ENCODE data around the gene HAUS8.
"Not testable (repeated sequence)": the region's sequence is repeated elsewhere in the genome, so short reads cannot be mapped to it uniquely, and the experiment has no call there.

HAUS8 gene

GRCh38 chr19:17037184-17037583, 38.1 kb downstream of the HAUS8 start:
- in situ Hi-C loops (cut with MboI; ENCODE audit: low sequenced_read_pairs): no loop called here

- in situ Hi-C loops (cut with MboI; ENCODE audit: low sequenced_read_pairs): no loop called here
These were observed 38.6 kb downstream of the HAUS8 start for GRCh38 chr19:17036640-17037039.

- in situ Hi-C loops (cut with MboI; ENCODE audit: low sequenced_read_pairs): no loop called here
These were observed 39.3 kb downstream of the HAUS8 start for GRCh38 chr19:17035842-17036424.

DNA sequence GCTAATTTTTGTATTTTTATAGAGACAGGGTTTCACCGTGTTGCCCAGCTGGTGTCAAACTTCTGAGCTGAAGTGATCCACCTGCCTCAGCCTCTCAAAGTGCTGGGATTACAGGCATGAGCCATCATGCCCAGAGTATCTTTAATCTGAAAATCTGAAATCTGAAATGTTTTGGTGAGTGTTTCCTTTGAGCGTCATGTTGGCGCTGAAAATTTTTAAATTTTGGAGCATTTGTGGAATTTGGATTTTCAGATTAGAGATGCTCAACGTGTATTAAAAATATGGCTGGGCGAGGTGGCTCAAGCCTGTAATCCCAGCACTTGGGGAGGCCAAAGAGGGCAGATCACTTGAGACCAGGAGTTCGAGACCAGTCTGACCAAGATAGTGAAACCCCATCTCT, 43.5 kb downstream of the HAUS8 start:
- in situ Hi-C loops (cut with MboI; ENCODE audit: low sequenced_read_pairs): no loop called here

DNA sequence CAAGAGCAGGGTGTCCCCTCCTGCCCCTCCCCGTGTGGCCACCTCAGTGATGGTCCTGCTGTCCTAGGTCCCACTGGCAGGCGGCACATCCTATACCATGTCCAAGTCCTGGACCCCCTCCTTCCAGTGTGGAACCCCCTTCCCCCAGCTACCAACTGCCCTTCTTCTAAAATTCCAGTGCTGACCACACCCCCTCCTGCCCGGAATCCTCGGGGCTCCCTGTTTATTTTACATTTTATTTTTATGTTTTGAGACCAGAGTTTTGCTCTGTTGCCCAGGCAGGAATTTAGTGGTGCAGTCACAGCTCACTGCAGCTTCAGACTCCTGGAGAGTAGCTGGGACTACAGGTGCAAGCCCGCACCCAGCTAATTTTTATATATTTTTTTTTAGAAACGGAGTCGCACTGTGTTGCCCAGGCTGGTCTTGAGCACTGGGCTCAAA, 47.7 kb downstream of the HAUS8 start:
- in situ Hi-C loops (cut with MboI; ENCODE audit: low sequenced_read_pairs): no loop called here

DNA sequence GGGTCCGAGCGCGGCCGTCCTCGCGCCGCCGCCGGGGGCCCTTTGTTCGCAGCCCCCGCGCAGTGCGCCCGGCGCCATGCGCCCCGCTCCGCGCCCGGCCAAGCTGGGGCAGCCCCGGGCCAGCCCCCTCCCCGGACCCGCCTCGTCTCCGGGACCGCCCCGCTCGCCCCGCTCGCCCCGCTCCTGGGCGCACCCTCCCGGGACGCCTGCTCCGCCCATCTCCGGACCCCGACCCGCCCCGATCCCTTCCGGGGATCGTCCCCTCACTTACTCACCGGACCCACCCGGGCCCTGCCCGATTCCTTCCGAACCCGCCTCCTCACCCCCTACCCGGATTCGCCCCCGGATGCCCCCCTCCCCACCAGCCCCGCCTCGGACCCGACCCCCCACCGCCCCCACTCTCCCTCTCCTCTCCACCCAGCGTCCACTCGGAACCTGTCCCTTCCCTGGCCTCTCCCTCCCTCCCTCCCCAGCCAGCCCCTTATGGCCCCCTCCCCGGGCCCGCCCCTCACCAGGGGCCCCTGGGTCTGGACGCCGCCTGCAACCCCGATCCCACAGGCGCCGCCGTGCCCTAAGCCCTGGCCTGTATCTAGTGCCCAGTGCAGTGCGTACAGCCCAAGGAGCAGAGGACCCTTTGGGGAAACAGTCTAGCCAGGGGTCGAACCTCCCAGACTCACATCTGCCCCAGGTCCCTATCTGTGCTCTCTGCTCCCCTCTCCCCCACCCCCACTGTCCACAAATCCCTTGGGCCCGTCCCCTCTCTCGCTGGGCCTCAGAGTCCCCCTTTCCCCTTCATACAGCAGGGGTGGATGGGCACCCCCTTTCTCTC, 48.3 kb downstream of the HAUS8 start, which contains the start of gene CPAMD8:
Gene CPAMD8, minus strand, starts transcription at position 105 of the 829 bp plus-strand sequence. CDS start 168 bp downstream, outside the sequence.
- in situ Hi-C loops (cut with MboI; ENCODE audit: low sequenced_read_pairs): no loop called here

- in situ Hi-C loops (cut with MboI; ENCODE audit: low sequenced_read_pairs): no loop called here
These were observed 49.1 kb downstream of the HAUS8 start for GRCh38 chr19:17025991-17026658.

DNA sequence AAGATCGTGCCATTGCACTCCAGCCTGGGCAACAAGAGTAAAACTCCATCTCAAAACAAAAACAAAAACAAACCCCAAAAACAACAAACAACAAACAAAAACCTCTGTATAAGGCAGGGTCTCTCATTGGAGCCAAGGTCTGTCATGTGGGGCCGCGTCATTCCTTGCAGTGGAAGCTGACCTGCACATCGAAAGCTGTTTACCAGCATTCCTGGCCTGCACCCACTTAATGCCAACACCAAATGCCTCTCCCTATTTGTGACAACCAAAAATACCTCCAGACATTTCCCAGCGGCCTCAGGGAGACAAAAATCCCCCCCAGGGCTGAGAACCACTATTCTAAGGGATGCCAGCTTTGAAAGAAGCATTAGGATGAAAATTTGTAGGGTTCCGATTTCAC, 49.9 kb downstream of the HAUS8 start:
- in situ Hi-C loops (cut with MboI; ENCODE audit: low sequenced_read_pairs): no loop called here

GRCh38 chr19:17024941-17025340, 50.3 kb downstream of the HAUS8 start:
- in situ Hi-C loops (cut with MboI; ENCODE audit: low sequenced_read_pairs): not testable (repeated sequence)

- in situ Hi-C loops (cut with MboI; ENCODE audit: low sequenced_read_pairs): no loop called here
These were observed 51.4 kb downstream of the HAUS8 start for GRCh38 chr19:17023805-17024204.

DNA sequence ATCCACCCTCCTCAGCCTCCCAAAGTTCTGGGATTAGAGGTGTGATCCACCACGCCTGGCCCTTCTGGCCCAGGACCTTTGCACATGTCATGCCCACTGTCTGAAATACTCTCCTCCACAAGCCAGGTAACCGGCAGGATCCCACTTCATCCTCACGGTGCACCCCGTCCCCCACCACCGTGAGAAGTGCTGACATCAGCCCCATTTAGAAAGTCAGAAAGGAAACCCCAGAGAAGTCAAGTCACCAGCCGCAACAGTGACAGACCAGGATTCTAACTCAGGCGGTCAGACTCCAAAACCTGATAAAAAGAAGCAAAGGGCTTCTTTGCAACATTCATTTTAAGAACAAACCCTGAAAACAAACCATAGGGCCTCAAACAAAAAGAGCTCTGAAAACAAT, 52.5 kb downstream of the HAUS8 start:
- in situ Hi-C loops (cut with MboI; ENCODE audit: low sequenced_read_pairs): no loop called here

DNA sequence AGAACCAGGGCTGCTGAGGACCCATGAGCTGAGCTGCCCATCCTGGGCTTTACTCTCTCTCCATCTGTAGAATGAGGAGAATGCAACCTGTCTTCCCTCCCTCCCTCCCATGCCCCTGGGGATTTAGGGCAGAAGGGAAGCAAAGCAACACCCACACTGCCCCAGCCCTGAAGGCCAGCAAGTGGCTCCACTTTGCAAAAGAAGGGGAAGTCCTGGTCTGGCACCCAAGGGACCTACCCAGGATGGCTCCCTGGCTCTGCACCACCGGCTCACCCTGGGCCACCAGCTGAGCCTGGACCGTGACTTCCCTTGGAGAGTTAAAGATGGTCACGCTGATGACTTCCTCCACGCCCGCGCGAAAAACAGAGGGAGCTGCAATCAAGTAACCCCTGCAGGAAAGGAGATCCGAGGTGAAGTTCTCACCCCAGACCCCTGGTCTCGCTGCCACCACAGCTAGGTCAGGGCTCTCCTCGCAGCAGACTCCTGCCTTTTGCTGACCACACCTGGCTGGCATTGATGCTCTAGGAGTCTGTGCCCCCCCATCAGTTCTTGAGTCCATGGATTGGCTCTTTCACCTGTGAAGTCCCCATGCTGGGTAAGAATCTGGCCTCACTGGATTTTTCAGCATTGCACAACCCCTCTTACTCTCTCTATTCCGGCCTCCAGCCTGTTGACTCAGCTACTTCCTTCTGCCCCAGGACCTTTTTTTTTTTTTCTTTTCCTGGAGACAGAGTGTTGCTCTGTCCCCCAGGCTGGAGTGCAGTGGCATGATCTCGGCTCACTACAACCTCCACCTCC, 53.3 kb downstream of the HAUS8 start:
- in situ Hi-C loops (cut with MboI; ENCODE audit: low sequenced_read_pairs): no loop called here

DNA sequence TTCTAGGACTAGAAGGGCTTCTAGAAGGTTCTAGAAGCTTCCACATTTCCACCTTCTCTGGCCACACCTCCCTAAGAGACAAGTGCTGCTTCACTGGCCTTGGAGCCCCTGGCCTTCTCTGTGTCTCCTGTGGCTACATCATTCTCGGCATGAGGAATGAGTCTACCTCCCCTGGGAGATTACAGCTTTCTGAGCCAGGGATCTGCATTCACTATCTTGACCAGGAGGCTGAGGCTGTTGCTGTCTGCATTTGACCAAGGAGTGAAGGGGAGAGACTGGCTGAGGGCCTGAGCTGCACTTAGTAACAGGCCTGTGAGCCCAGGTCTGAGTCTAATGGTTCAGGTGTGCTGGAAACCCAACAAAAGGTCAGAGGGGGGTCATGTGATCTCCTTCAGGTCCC, 53.9 kb downstream of the HAUS8 start:
- in situ Hi-C loops (cut with MboI; ENCODE audit: low sequenced_read_pairs): no loop called here

- in situ Hi-C loops (cut with MboI; ENCODE audit: low sequenced_read_pairs): no loop called here
These were observed 54.4 kb downstream of the HAUS8 start for GRCh38 chr19:17020823-17021222.

DNA sequence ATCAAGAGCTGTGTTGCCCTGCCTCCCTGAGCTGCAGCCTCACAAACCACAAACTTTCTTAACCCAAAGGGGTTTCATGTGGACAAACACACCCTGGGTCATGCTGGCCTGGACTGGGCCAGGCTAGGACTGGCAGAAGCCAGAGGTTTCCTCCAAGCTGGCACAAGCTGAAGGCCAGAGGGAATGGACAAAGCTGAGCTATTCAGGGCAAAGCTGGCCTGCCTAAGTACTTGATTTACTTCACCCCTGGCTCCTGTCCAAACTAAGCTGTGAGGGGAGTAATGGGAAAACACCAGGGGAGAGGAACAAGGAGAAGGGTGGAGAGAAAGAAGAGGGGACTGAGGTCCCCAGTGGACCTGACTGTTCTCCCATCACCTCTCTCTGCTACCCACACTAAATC, 54.9 kb downstream of the HAUS8 start:
- in situ Hi-C loops (cut with MboI; ENCODE audit: low sequenced_read_pairs): no loop called here

GRCh38 chr19:17014212-17014861, 60.9 kb downstream of the HAUS8 start:
- in situ Hi-C loops (cut with MboI; ENCODE audit: low sequenced_read_pairs): not testable (repeated sequence)

DNA sequence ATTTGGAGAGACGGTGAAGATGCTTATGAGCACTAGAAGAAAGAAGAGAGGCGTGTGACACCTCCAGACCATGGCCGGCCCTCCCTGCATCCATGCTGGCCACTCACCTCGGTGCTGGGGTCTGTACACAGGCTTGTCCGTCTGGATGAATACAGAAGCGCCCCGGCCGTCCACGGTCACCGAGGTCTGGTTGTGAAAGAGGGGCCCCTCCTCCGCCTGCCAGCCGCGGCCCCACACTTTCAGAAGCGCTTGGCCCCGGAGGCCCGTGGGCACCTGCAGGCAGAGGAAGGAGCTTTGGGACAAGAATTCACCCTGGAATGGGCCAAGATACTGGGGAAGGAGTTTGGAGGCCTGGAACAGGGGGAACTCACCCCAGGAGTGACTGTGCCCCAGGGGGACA, 63.8 kb downstream of the HAUS8 start:
- in situ Hi-C loops (cut with MboI; ENCODE audit: low sequenced_read_pairs): no loop called here

- in situ Hi-C loops (cut with MboI; ENCODE audit: low sequenced_read_pairs): no loop called here
These were observed 68.7 kb downstream of the HAUS8 start for GRCh38 chr19:17006579-17006978.

- in situ Hi-C loops (cut with MboI; ENCODE audit: low sequenced_read_pairs): no loop called here
These were observed 70.3 kb downstream of the HAUS8 start for GRCh38 chr19:17005000-17005399.

- in situ Hi-C loops (cut with MboI; ENCODE audit: low sequenced_read_pairs): no loop called here
These were observed 70.9 kb downstream of the HAUS8 start for GRCh38 chr19:17004386-17004785.

DNA sequence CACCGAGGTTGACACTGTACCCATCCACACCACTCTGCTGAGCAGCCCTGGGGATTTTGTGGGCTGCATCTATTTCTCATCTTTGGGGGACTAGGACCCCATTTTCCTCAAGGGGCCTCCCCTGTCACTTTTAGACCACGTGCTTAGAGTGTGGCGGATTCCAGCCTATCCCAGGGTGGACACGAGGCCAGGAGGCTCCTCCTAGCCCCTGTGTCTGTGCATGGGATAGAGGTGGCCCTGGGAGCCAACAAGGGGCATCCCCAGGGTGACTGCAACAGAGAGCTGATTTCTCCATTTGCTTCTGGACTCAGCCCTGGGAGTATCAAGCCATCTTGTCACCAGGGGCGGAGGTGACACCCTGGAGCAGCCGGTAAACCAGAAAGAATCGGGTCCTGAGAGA, 72.8 kb downstream of the HAUS8 start:
- in situ Hi-C loops (cut with MboI; ENCODE audit: low sequenced_read_pairs): no loop called here
